HepG2 (cell line): Measurements from ENCODE around the gene CPLX3. TPM values are rescaled to one million over a fixed set of nuclear protein-coding genes. Genes with fewer than 3 reads are reported as not detected.

Source experiments
- ATAC-seq: fragments of 200-7000 bp; cut with Tn5 transposase; 3 replicates; pipeline ENCODE4 v1.9.1; 2020; ENCODE audit warnings: mild to moderate bottlenecking, moderate library complexity
- BruUV-seq: library from RNA; stranded (reverse); fragments of 400-500 nt; replicated peaks from 2 replicates; lab custom pipeline; 2021; lab: Mats Ljungman, UMichigan
- CTCF ChIA-PET: fragments of 300-600 bp; formaldehyde crosslinking; extraction: SDS; loops from one replicate; lab custom pipeline; 2021; ENCODE audit warnings: low total read pairs, inconsistent platforms, low intra/inter-chr PET ratio; lab: Yijun Ruan, JAX
- POLR2A ChIA-PET: fragments of 350-600 bp; sonication (Branson Sonifier 250); formaldehyde crosslinking; loops from one replicate; lab custom pipeline; 2020; ENCODE audit warnings: antibody characterized with exemption, inconsistent platforms; lab: Yijun Ruan, JAX
- DNase-seq: peaks from one replicate; pipeline ENCODE4 v3.0.0-alpha.2; 2015; ENCODE audit warnings: low spot score
- FAIRE-seq: peaks from 3 replicates; lab custom pipeline; 2011; peaks lifted over from hg19 to GRCh38; lab: Jason Lieb, UNC
- H2AFZ ChIP-seq: one replicate; pipeline ENCODE4 v1.6.1; 2011; ENCODE audit warnings: low read length, inconsistent platforms
- H3K27ac ChIP-seq: fragments of 300-600 bp; 3 replicates; pipeline ENCODE4 v1.8.0; 2011; ENCODE audit warnings: mixed run types, mild to moderate bottlenecking, mixed read lengths, low read length, inconsistent platforms; ENCODE audit not compliant: insufficient read depth; ENCODE audit errors: extremely low read length
- H3K27me3 ChIP-seq, 2 experiments: fragments of 200-600 bp in 1 of 2; 2 replicates in 1 of 2; 3 replicates in 1 of 2; pipeline versions ENCODE4 v1.6.0 to v1.8.0; 2011; ENCODE audit warnings: low read length in 2 of 2, mild to moderate bottlenecking in 2 of 2, moderate library complexity in 2 of 2, inconsistent platforms in 1 of 2; ENCODE audit not compliant: insufficient read depth in 2 of 2, control insufficient read depth in 1 of 2
- H3K36me3 ChIP-seq, 2 experiments: fragments of 200-600 bp in 1 of 2; replicated peaks in 1 of 2; 2 replicates in 1 of 2; 3 replicates in 1 of 2; pipeline versions ENCODE4 v1.5.1 to v1.8.0; 2011; ENCODE audit warnings: low read length in 2 of 2, inconsistent platforms in 1 of 2; ENCODE audit not compliant: insufficient read depth in 2 of 2, control insufficient read depth in 1 of 2
- H3K4me1 ChIP-seq: 2 replicates; pipeline ENCODE4 v1.5.1; 2012; ENCODE audit warnings: low read length, inconsistent platforms; ENCODE audit not compliant: insufficient read depth
- H3K4me2 ChIP-seq: 2 replicates; pipeline ENCODE4 v1.6.0; 2011; ENCODE audit warnings: low read depth, low read length, inconsistent platforms
- H3K4me3 ChIP-seq, 3 experiments: fragments of 200-600 bp in 1 of 3; sonication (generic), shearing (Covaris generic) in 1 of 3; replicated peaks in 1 of 3; 2 replicates each; pipeline ENCODE4 v1.5.1; 2011 to 2016; ENCODE audit warnings: low read length in 3 of 3, inconsistent platforms in 2 of 3, low read depth in 2 of 3, mild to moderate bottlenecking in 2 of 3, control low read depth in 1 of 3, mixed read lengths in 1 of 3; ENCODE audit not compliant: insufficient read depth in 1 of 3
- H3K79me2 ChIP-seq: one replicate; pipeline ENCODE4 v1.6.1; 2011; ENCODE audit warnings: low read length, inconsistent platforms; ENCODE audit not compliant: insufficient read depth
- H3K9ac ChIP-seq: 2 replicates; pipeline ENCODE4 v1.6.0; 2011; ENCODE audit warnings: mild to moderate bottlenecking, low read depth, low read length, inconsistent platforms; ENCODE audit not compliant: insufficient read depth
- H3K9me3 ChIP-seq: 2 replicates; pipeline ENCODE4 v1.5.1; 2012; ENCODE audit warnings: mild to moderate bottlenecking, low read length
- H4K20me1 ChIP-seq: 2 replicates; pipeline ENCODE4 v1.6.0; 2011; ENCODE audit warnings: inconsistent platforms, mild to moderate bottlenecking, low read length, moderate library complexity; ENCODE audit not compliant: insufficient read depth
- ELF4 ChIP-seq: sonication (generic); formaldehyde crosslinking; IDR thresholded peaks from 2 replicates; pipeline ENCODE4 v1.5.0; 2020; ENCODE audit warnings: missing genetic modification reagents, mild to moderate bottlenecking, moderate library complexity, borderline replicate concordance
- SAP130 ChIP-seq: IDR thresholded peaks from 2 replicates; pipeline ENCODE4 v1.6.1; 2016; ENCODE audit warnings: low read depth
- TMF1 ChIP-seq: sonication (generic); formaldehyde crosslinking; IDR thresholded peaks from 2 replicates; pipeline ENCODE4 v1.8.1; 2022; ENCODE audit warnings: low read depth, missing genetic modification reagents
- ZMYM2 ChIP-seq: sonication (generic); formaldehyde crosslinking; IDR thresholded peaks from 2 replicates; pipeline ENCODE4 v1.8.0; 2022; ENCODE audit warnings: mild to moderate bottlenecking, missing genetic modification reagents
- ZNF292 ChIP-seq: sonication (generic); formaldehyde crosslinking; IDR thresholded peaks from 2 replicates; pipeline ENCODE4 v1.8.1; 2022; ENCODE audit warnings: mild to moderate bottlenecking, low read depth, missing genetic modification reagents, borderline replicate concordance
- ZNF382 ChIP-seq: sonication (generic); formaldehyde crosslinking; IDR thresholded peaks from 2 replicates; pipeline ENCODE4 v1.5.0; 2020; ENCODE audit warnings: missing genetic modification reagents, mild to moderate bottlenecking, borderline replicate concordance
- ZSCAN22 ChIP-seq: sonication (generic); formaldehyde crosslinking; IDR thresholded peaks from 2 replicates; pipeline ENCODE4 v1.4.0; 2020; ENCODE audit warnings: mild to moderate bottlenecking, missing genetic modification reagents
- WGBS: methylation state at CpG from one replicate; pipeline ENCODE4 v1.1.6; 2017; ENCODE audit warnings: low lambda C conversion rate; 5-methylcytosine and 5-hydroxymethylcytosine counted together
- in situ Hi-C: cut with HindIII; loops from 2 replicates; pipeline ENCODE4 v1.10.0; 2017; ENCODE audit warnings: low pct_unique_long_range_greater_than_20kb; ENCODE audit not compliant: extremely low pct_ligation_motif_present
- intact Hi-C: fragments of 100-400 bp; cut with micrococcal nuclease; formaldehyde crosslinking; loops from one replicate; pipeline ENCODE4 v1.10.0; 2022; ENCODE audit not compliant: unreplicated experiment
- polyA plus RNA-seq, 8 experiments: library from polyadenylated mRNA; depleted of rRNA in 3 of 8; stranded (reverse) in 7 of 8; unstranded in 1 of 8; fragments of >200 nt; fragmentation: Illumina TruSeq in 4 of 8; extraction: Trizol in 4 of 8; gene quantifications; 2 replicates each; pipeline versions ENCODE4 v1.2.1 to v1.2.3, GENCODE V29; 2011 to 2016; ENCODE audit warnings: low read depth in 4 of 8, missing spikeins in 1 of 8, mixed read lengths in 1 of 8; ENCODE audit not compliant: insufficient read depth in 1 of 8
- total RNA-seq, 5 experiments: library from RNA; depleted of rRNA; stranded (reverse); fragments of >200 nt; fragmentation: Illumina TruSeq; extraction: Trizol; gene quantifications; 2 replicates each; pipeline ENCODE4 v1.2.3, GENCODE V29; 2016; ENCODE audit warnings: low read depth in 1 of 5
- TF ChIP-seq, protein P1 (sequence below): sonication (generic); formaldehyde crosslinking; conservative IDR thresholded peaks from 2 replicates; pipeline ENCODE4 v1.8.0; 2022; ENCODE audit warnings: low read depth, missing genetic modification reagents
- TF ChIP-seq, protein P2 (sequence below): sonication (generic); formaldehyde crosslinking; IDR thresholded peaks from 2 replicates; pipeline ENCODE4 v1.5.0; 2020; ENCODE audit warnings: missing genetic modification reagents
- TF ChIP-seq, protein P3 (sequence below): sonication (generic); formaldehyde crosslinking; IDR thresholded peaks from 2 replicates; pipeline ENCODE4 v1.4.0; 2020; ENCODE audit warnings: missing genetic modification reagents, borderline replicate concordance
- TF ChIP-seq, protein P4 (sequence below): sonication (generic); formaldehyde crosslinking; IDR thresholded peaks from 2 replicates; pipeline ENCODE4 v1.4.0; 2020; ENCODE audit warnings: missing genetic modification reagents, borderline replicate concordance

CPLX3 gene
- total and polyA plus RNA-seq, 2 of the 13 experiments (the other 11 are each of a cell fraction or from before 2014, with no cell fraction given): not detected

DNA sequence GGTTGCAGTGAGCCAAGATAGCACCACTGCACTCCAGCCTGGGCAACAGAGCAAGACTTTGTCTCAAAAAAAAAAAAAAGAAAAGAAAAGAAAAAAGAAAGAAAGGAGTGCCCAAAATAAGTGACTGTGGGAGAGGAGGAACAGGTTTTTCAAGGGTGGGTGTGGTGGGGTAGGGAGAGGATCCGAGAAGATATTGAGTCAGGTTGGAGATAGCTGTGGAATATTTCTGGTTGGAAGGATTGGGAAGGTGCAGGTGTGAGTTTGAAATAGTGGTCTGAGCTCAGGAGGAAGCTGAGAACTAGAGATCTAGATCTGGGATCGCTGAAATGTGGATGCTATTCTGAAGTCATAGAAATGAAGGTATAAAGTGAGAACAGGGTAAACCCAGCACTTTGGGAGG, 38.9 kb downstream of the CPLX3 start:
- DNase-seq (no peak), ATAC-seq (no peak), FAIRE-seq (no peak)
- no peaks in the 10 kb centered on the region for H3K27me3 ChIP-seq
- peaks cover 53% of the 10 kb centered on the region for H3K79me2 ChIP-seq
- ChIA-PET CTCF (no interaction called here), POLR2A (interaction anchor here (0.6 kb wide), 1 partner anchor 70 kb away, joined by 4 read pairs; no protein-coding TSS in a partner anchor)
- H3K4me2 ChIP-seq: no peak overlapping the region
- WGBS: 97% methylated on average over 2 of the region's 2 CpGs
- no peak overlapping the region for H3K27ac ChIP-seq
- in situ Hi-C loops (no loop called here), intact Hi-C loops (no loop called here)
- BruUV-seq: no TSS peak
- H3K4me1 ChIP-seq: peaks cover 60% of the 10 kb centered on the region
- no peak overlapping the region for H3K9ac ChIP-seq
- peaks cover 12% of the 10 kb centered on the region for H4K20me1 ChIP-seq
- H3K36me3 ChIP-seq: peaks cover 0 to 4% of the 10 kb centered on the region in 2 experiments
- H3K4me3 ChIP-seq: no peak overlapping the region
- no peaks in the 10 kb centered on the region for H3K9me3 ChIP-seq
- no peak overlapping the region for H2AFZ ChIP-seq
- TF ChIP-seq ZSCAN22: no peak
- TF ChIP-seq ELF4 (CRISPR knock-in tag): no peak
- TF ChIP-seq, protein P1, sequence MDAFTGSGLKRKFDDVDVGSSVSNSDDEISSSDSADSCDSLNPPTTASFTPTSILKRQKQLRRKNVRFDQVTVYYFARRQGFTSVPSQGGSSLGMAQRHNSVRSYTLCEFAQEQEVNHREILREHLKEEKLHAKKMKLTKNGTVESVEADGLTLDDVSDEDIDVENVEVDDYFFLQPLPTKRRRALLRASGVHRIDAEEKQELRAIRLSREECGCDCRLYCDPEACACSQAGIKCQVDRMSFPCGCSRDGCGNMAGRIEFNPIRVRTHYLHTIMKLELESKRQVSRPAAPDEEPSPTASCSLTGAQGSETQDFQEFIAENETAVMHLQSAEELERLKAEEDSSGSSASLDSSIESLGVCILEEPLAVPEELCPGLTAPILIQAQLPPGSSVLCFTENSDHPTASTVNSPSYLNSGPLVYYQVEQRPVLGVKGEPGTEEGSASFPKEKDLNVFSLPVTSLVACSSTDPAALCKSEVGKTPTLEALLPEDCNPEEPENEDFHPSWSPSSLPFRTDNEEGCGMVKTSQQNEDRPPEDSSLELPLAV (CRISPR knock-in tag): no peak
- TF ChIP-seq SAP130: no peak
- TF ChIP-seq, protein P2, sequence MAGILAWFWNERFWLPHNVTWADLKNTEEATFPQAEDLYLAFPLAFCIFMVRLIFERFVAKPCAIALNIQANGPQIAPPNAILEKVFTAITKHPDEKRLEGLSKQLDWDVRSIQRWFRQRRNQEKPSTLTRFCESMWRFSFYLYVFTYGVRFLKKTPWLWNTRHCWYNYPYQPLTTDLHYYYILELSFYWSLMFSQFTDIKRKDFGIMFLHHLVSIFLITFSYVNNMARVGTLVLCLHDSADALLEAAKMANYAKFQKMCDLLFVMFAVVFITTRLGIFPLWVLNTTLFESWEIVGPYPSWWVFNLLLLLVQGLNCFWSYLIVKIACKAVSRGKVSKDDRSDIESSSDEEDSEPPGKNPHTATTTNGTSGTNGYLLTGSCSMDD (CRISPR knock-in tag): no peak
- TF ChIP-seq, protein P3, sequence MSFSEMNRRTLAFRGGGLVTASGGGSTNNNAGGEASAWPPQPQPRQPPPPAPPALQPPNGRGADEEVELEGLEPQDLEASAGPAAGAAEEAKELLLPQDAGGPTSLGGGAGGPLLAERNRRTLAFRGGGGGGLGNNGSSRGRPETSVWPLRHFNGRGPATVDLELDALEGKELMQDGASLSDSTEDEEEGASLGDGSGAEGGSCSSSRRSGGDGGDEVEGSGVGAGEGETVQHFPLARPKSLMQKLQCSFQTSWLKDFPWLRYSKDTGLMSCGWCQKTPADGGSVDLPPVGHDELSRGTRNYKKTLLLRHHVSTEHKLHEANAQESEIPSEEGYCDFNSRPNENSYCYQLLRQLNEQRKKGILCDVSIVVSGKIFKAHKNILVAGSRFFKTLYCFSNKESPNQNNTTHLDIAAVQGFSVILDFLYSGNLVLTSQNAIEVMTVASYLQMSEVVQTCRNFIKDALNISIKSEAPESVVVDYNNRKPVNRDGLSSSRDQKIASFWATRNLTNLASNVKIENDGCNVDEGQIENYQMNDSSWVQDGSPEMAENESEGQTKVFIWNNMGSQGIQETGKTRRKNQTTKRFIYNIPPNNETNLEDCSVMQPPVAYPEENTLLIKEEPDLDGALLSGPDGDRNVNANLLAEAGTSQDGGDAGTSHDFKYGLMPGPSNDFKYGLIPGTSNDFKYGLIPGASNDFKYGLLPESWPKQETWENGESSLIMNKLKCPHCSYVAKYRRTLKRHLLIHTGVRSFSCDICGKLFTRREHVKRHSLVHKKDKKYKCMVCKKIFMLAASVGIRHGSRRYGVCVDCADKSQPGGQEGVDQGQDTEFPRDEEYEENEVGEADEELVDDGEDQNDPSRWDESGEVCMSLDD (CRISPR knock-in tag): no peak
- no peak for TF ChIP-seq TMF1
- TF ChIP-seq ZNF292: no peak
- TF ChIP-seq ZNF382 (CRISPR knock-in tag): no peak
- TF ChIP-seq, protein P4, sequence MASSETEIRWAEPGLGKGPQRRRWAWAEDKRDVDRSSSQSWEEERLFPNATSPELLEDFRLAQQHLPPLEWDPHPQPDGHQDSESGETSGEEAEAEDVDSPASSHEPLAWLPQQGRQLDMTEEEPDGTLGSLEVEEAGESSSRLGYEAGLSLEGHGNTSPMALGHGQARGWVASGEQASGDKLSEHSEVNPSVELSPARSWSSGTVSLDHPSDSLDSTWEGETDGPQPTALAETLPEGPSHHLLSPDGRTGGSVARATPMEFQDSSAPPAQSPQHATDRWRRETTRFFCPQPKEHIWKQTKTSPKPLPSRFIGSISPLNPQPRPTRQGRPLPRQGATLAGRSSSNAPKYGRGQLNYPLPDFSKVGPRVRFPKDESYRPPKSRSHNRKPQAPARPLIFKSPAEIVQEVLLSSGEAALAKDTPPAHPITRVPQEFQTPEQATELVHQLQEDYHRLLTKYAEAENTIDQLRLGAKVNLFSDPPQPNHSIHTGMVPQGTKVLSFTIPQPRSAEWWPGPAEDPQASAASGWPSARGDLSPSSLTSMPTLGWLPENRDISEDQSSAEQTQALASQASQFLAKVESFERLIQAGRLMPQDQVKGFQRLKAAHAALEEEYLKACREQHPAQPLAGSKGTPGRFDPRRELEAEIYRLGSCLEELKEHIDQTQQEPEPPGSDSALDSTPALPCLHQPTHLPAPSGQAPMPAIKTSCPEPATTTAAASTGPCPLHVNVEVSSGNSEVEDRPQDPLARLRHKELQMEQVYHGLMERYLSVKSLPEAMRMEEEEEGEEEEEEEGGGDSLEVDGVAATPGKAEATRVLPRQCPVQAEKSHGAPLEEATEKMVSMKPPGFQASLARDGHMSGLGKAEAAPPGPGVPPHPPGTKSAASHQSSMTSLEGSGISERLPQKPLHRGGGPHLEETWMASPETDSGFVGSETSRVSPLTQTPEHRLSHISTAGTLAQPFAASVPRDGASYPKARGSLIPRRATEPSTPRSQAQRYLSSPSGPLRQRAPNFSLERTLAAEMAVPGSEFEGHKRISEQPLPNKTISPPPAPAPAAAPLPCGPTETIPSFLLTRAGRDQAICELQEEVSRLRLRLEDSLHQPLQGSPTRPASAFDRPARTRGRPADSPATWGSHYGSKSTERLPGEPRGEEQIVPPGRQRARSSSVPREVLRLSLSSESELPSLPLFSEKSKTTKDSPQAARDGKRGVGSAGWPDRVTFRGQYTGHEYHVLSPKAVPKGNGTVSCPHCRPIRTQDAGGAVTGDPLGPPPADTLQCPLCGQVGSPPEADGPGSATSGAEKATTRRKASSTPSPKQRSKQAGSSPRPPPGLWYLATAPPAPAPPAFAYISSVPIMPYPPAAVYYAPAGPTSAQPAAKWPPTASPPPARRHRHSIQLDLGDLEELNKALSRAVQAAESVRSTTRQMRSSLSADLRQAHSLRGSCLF (CRISPR knock-in tag): no peak
- TF ChIP-seq ZMYM2 (CRISPR knock-in tag): no peak
